Activated T-helper 1 cell treated with anti-CD3 and anti-CD28 coated beads, Interleukin-12 subunit alpha, Interleukin-12 subunit beta, Interleukin-2, Interleukin-4 antibody, amounts not matched to agents 30 ng/mL and 10 ng/mL and 1 ng/mL, durations not matched to agents 14 hours and 24 hours and 36 hours (primary cell): ENCODE results near the gene DLL4. TPM values are rescaled to one million over a fixed set of nuclear protein-coding genes. Genes with fewer than 3 reads are reported as not detected.

Source experiments
- total RNA-seq: library from RNA; stranded (reverse); gene quantifications from 2 replicates; pipeline ENCODE4 v1.2.3, GENCODE V29; 2022

DLL4 gene
- total RNA-seq, 1 donor from 2014 or later = 0.36 TPM

Other genes with a start within 250 kb of the DLL4 start
- gene RAD51, start 234.2 kb upstream of the DLL4 start, total RNA-seq = 62.0 and 62.4 TPM in 2 replicates
- 39.0 and 42.2 TPM in 2 replicates for gene RMDN3, start 174.1 kb upstream of the DLL4 start, total RNA-seq
- 31.3 and 35.7 TPM in 2 replicates for gene GCHFR, start 165.3 kb upstream of the DLL4 start, total RNA-seq
- gene C15orf62, start 159.4 kb upstream of the DLL4 start, total RNA-seq = 0.36 and 0.37 TPM in 2 replicates
- gene ZFYVE19, start 122.3 kb upstream of the DLL4 start, total RNA-seq = 36.2 and 38.6 TPM in 2 replicates
- gene DNAJC17, start 121.9 kb upstream of the DLL4 start, total RNA-seq = 52.5 and 54.1 TPM in 2 replicates
- not detected in 2 replicates for gene PPP1R14D, start 100.6 kb upstream of the DLL4 start, total RNA-seq
- gene SPINT1, start 85.3 kb upstream of the DLL4 start, total RNA-seq = 11.0 and 12.4 TPM in 2 replicates
- gene RHOV, start 55.1 kb upstream of the DLL4 start, total RNA-seq = 1.3 and 1.6 TPM in 2 replicates
- 15.0 and 16.7 TPM in 2 replicates for gene VPS18, start 34.9 kb upstream of the DLL4 start, total RNA-seq
- gene CHAC1, start 24.1 kb downstream of the DLL4 start, total RNA-seq = 11.7 and 12.4 TPM in 2 replicates
- 39.2 and 39.6 TPM in 2 replicates for gene INO80, start 186.9 kb downstream of the DLL4 start, total RNA-seq